Esophagus (tissue), 2 donors: ENCODE measurements around the gene PVALB. TPM values are rescaled to one million over a fixed set of nuclear protein-coding genes. Genes with fewer than 3 reads are reported as not detected.

Experiments used
- H3K27ac ChIP-seq, 2 donors: one replicate each; pipeline ENCODE4 v1.5.1; 2013; ENCODE audit warnings: low read depth in 2 of 2, mild to moderate bottlenecking in 2 of 2, inconsistent platforms in 1 of 2, low read length in 1 of 2, moderate library complexity in 1 of 2
- H3K27me3 ChIP-seq, 2 donors: one replicate each; pipeline ENCODE4 v1.6.1; 2013; ENCODE audit warnings: low read length in 2 of 2, control low read depth in 1 of 2, mild to moderate bottlenecking in 1 of 2; ENCODE audit not compliant: insufficient read depth in 2 of 2, control insufficient read depth in 1 of 2
- H3K36me3 ChIP-seq, 2 donors: one replicate each; pipeline ENCODE4 v1.6.1; 2013; ENCODE audit warnings: low read length in 1 of 2; ENCODE audit not compliant: control insufficient read depth in 2 of 2, insufficient read depth in 2 of 2
- H3K4me1 ChIP-seq, 2 donors: one replicate each; pipeline ENCODE4 v1.6.1; 2013; ENCODE audit warnings: low read length in 1 of 2; ENCODE audit not compliant: control insufficient read depth in 2 of 2, insufficient read depth in 2 of 2
- H3K4me3 ChIP-seq, 2 donors: one replicate each; pipeline ENCODE4 v1.5.1; 2013; ENCODE audit warnings: low read length in 2 of 2, mild to moderate bottlenecking in 2 of 2, low read depth in 1 of 2, moderate library complexity in 1 of 2
- H3K9me3 ChIP-seq, 2 donors: one replicate each; pipeline ENCODE4 v1.6.1; 2013; ENCODE audit warnings: mild to moderate bottlenecking in 2 of 2, low read depth in 1 of 2, low read length in 1 of 2, moderate library complexity in 1 of 2; ENCODE audit not compliant: control insufficient read depth in 2 of 2, insufficient read depth in 1 of 2
- WGBS, 2 donors: extraction: QIAGEN DNeasy Blood & Tissue Kit; methylation state at CpG; one replicate each; pipeline ENCODE4 v1.1.7; 2013; 5-methylcytosine and 5-hydroxymethylcytosine counted together
- polyA plus RNA-seq, 2 donors: library from polyadenylated mRNA; stranded (reverse); fragments of 200-250 nt; gene quantifications; one replicate each; pipeline ENCODE4 v1.2.3, GENCODE V29; 2013
- donor health status: healthy with polysubstance abuse.
- donor health status: Bipolar disorder and iron deficiency.

PVALB gene
- polyA plus RNA-seq, 2 donors, result not detected

- no peaks in the 10 kb centered on the region for H3K27me3 ChIP-seq
- no peaks in the 10 kb centered on the region for H3K4me1 ChIP-seq
- WGBS, 2 donors, result 74 to 87% methylated on average over 2 of the region's 2 CpGs
- H3K4me3 ChIP-seq, result no peak overlapping the region
- H3K27ac ChIP-seq, result no peak overlapping the region
- no peaks in the 10 kb centered on the region for H3K36me3 ChIP-seq
- no peaks in the 10 kb centered on the region for H3K9me3 ChIP-seq
These were observed 33.1 kb downstream of the PVALB start for GRCh38 chr22:36783743-36784142.

- H3K9me3 ChIP-seq, result no peaks in the 10 kb centered on the region
- H3K4me3 ChIP-seq, result no peak overlapping the region
- H3K36me3 ChIP-seq, result no peaks in the 10 kb centered on the region
- WGBS, 2 donors, result 20 to 21% methylated on average over 33 of the region's 33 CpGs
- H3K4me1 ChIP-seq, result peaks cover 0 to under 1% of the 10 kb centered on the region in 2 donors
- peak overlapping the region in 1 of 2 donors; percentile 54 for H3K27ac ChIP-seq
- no peaks in the 10 kb centered on the region for H3K27me3 ChIP-seq
These were observed 34.9 kb downstream of the PVALB start for GRCh38 chr22:36781656-36782627.

GRCh38 chr22:36778020-36778419 lies 38.8 kb downstream of the PVALB start:
- Histone ChIP-seq H3K27ac (no peak overlapping the region), H3K36me3 (no peaks in the 10 kb centered on the region), H3K27me3 (no peaks in the 10 kb centered on the region), H3K4me3 (no peak overlapping the region), H3K4me1 (peaks cover 0 to 3% of the 10 kb centered on the region in 2 donors), H3K9me3 (no peaks in the 10 kb centered on the region)

- Histone ChIP-seq H3K4me3 (no peak overlapping the region), H3K4me1 (peaks cover 0 to 3% of the 10 kb centered on the region in 2 donors), H3K27ac (peak overlapping the region in 1 of 2 donors; percentile 43)
These were observed 40.1 kb downstream of the PVALB start for GRCh38 chr22:36776722-36777121.

GRCh38 chr22:36775964-36776669 lies 40.7 kb downstream of the PVALB start, which contains the start of gene IFT27:
IFT27 (minus strand) TSS chr22:36776119; CDS start chr22:36775707, 412 bp downstream.
- H3K9me3 ChIP-seq, result no peaks in the 10 kb centered on the region
- peaks cover 0 to 3% of the 10 kb centered on the region in 2 donors for H3K4me1 ChIP-seq
- no peaks in the 10 kb centered on the region for H3K27me3 ChIP-seq
- no peaks in the 10 kb centered on the region for H3K36me3 ChIP-seq
- 0% methylated on average over 43 of the region's 43 CpGs for WGBS, 2 donors
- H3K4me3 ChIP-seq, result peak within 1 kb of the TSS; percentile 72 to 77
- peak within 1 kb of the TSS; percentile 83 to 86 for H3K27ac ChIP-seq

More at GRCh38 chr22:36776722-36777121, 40.1 kb downstream of the PVALB start:
- Histone ChIP-seq H3K36me3 (no peaks in the 10 kb centered on the region), H3K9me3 (no peaks in the 10 kb centered on the region), H3K27me3 (no peaks in the 10 kb centered on the region)
- 54 to 64% methylated on average over 12 of the region's 12 CpGs for WGBS, 2 donors

GRCh38 chr22:36775586-36775963 lies 41.3 kb downstream of the PVALB start:
- peak overlapping the region; percentile 83 to 86 for H3K27ac ChIP-seq
- 0 to 1% methylated on average over 21 to 23 of the region's 23 CpGs for WGBS, 2 donors

GRCh38 chr22:36773935-36774334 lies 42.9 kb downstream of the PVALB start:
- H3K27ac ChIP-seq, result no peak overlapping the region
- WGBS, 2 donors, result 71 to 74% methylated on average over 3 of the region's 3 CpGs
- H3K9me3 ChIP-seq, result no peaks in the 10 kb centered on the region
- peaks cover 0 to 10% of the 10 kb centered on the region in 2 donors for H3K4me1 ChIP-seq
- H3K27me3 ChIP-seq, result no peaks in the 10 kb centered on the region
- H3K4me3 ChIP-seq, result no peak overlapping the region
- no peaks in the 10 kb centered on the region for H3K36me3 ChIP-seq

More at GRCh38 chr22:36775586-36775963, 41.3 kb downstream of the PVALB start:
- H3K27me3 ChIP-seq, result no peaks in the 10 kb centered on the region
- H3K4me1 ChIP-seq, result peaks cover 0 to 9% of the 10 kb centered on the region in 2 donors
- H3K4me3 ChIP-seq, result peak overlapping the region; percentile 72 to 77
- no peaks in the 10 kb centered on the region for H3K36me3 ChIP-seq
- H3K9me3 ChIP-seq, result no peaks in the 10 kb centered on the region

- Histone ChIP-seq H3K27me3 (no peaks in the 10 kb centered on the region), H3K4me1 (peaks cover 0 to 10% of the 10 kb centered on the region in 2 donors), H3K9me3 (no peaks in the 10 kb centered on the region), H3K4me3 (no peak overlapping the region), H3K27ac (no peak overlapping the region), H3K36me3 (no peaks in the 10 kb centered on the region)
- 76 to 84% methylated on average over 8 of the region's 8 CpGs for WGBS, 2 donors
These were observed 44.4 kb downstream of the PVALB start for GRCh38 chr22:36772451-36772850.

GRCh38 chr22:36771356-36772063 lies 45.3 kb downstream of the PVALB start:
- 94 to 97% methylated on average over 13 of the region's 13 CpGs for WGBS, 2 donors
- Histone ChIP-seq H3K27me3 (no peaks in the 10 kb centered on the region), H3K4me1 (peaks cover 0 to 7% of the 10 kb centered on the region in 2 donors), H3K4me3 (no peak overlapping the region), H3K27ac (no peak overlapping the region), H3K36me3 (no peaks in the 10 kb centered on the region), H3K9me3 (no peaks in the 10 kb centered on the region)
